Panc1 (cell line): Measurements from ENCODE around the gene MAL.

Experiments used
- CTCF ChIP-seq: fragments of 450-650 bp; IDR thresholded peaks from 2 replicates; pipeline ENCODE4 v1.5.1; 2017; ENCODE audit warnings: mild to moderate bottlenecking
- POLR2AphosphoS5 ChIP-seq: IDR thresholded peaks from 2 replicates; pipeline ENCODE4 v1.6.1; 2012; ENCODE audit warnings: mild to moderate bottlenecking, low read depth, low read length, moderate library complexity
- REST ChIP-seq, 2 experiments: IDR thresholded peaks; 2 replicates each; pipeline ENCODE4 v1.6.1; 2011 to 2012; ENCODE audit warnings: low read depth in 2 of 2, control low read depth in 1 of 2, low read length in 1 of 2, mild to moderate bottlenecking in 1 of 2, moderate library complexity in 1 of 2; ENCODE audit not compliant: insufficient read depth in 1 of 2
- SIN3A ChIP-seq: IDR thresholded peaks from 2 replicates; pipeline ENCODE4 v1.6.1; 2012; ENCODE audit warnings: low read depth, mild to moderate bottlenecking, low read length, moderate library complexity, borderline replicate concordance; ENCODE audit not compliant: insufficient read depth
- TCF7L2 ChIP-seq: IDR thresholded peaks from 2 replicates; pipeline ENCODE4 v1.6.1; 2011; ENCODE audit warnings: mild to moderate bottlenecking, low read depth, low read length, inconsistent platforms

GRCh38 chr2:95004287-95004686 lies 21.2 kb upstream of the MAL start:
- TF ChIP-seq CTCF = no peak
- no peak for TF ChIP-seq POLR2AphosphoS5
- TF ChIP-seq TCF7L2 = no peak
- no peak for TF ChIP-seq REST (IDR thresholded peaks at IDR 0.05; ENCODE audit: insufficient read depth in 1 of 2, low read depth in 2 of 2, low read length in 1 of 2)
- TF ChIP-seq SIN3A = no peak
